ENCODE data around the gene NUP214. TPM values are rescaled to one million over a fixed set of nuclear protein-coding genes. Genes with fewer than 3 reads are reported as not detected.
"Not testable (repeated sequence)": the region's sequence is repeated elsewhere in the genome, so short reads cannot be mapped to it uniquely, and the experiment has no call there.

NUP214 gene
- total RNA-seq, 1 experiment from 2014 or later = 10.8 TPM

- Histone ChIP-seq H3K36me3 (no peaks in the 10 kb centered on the region), H3K4me3 (no peak overlapping the region), H3K9me3 (replicated peaks) (no peaks in the 10 kb centered on the region), H3K27ac (no peak overlapping the region), H3K4me1 (replicated peaks) (peaks cover 8% of the 10 kb centered on the region), H3K27me3 (replicated peaks) (no peaks in the 10 kb centered on the region)
- no peak for DNase-seq (ENCODE audit: low read depth in 1 of 2, low spot score in 2 of 2)
Observed at GRCh38 chr9:131258698-131259431, 133.5 kb downstream of the NUP214 start.

GRCh38 chr9:131259432-131259898 is 134.1 kb downstream of the NUP214 start:
- Histone ChIP-seq H3K27me3 (replicated peaks) (no peaks in the 10 kb centered on the region), H3K27ac (no peak overlapping the region), H3K9me3 (replicated peaks) (no peaks in the 10 kb centered on the region), H3K4me1 (replicated peaks) (peaks cover 8% of the 10 kb centered on the region), H3K36me3 (no peaks in the 10 kb centered on the region), H3K4me3 (no peak overlapping the region)
- DNase-seq (ENCODE audit: low read depth in 1 of 2, low spot score in 2 of 2) = no peak

- no peak for DNase-seq (ENCODE audit: low read depth in 1 of 2, low spot score in 2 of 2)
- Histone ChIP-seq H3K27ac (no peak overlapping the region), H3K4me3 (no peak overlapping the region), H3K4me1 (replicated peaks) (peaks cover 8% of the 10 kb centered on the region), H3K27me3 (replicated peaks) (no peaks in the 10 kb centered on the region), H3K36me3 (no peaks in the 10 kb centered on the region), H3K9me3 (replicated peaks) (no peaks in the 10 kb centered on the region)
Observed at GRCh38 chr9:131259916-131260597, 134.7 kb downstream of the NUP214 start.

- DNase-seq (ENCODE audit: low read depth in 1 of 2, low spot score in 2 of 2) = no peak
- H3K9me3 ChIP-seq (replicated peaks) = no peaks in the 10 kb centered on the region
- no peaks in the 10 kb centered on the region for H3K27me3 ChIP-seq (replicated peaks)
- no peak overlapping the region for H3K27ac ChIP-seq
- no peaks in the 10 kb centered on the region for H3K36me3 ChIP-seq
- no peak overlapping the region for H3K4me3 ChIP-seq
- peaks cover 8% of the 10 kb centered on the region for H3K4me1 ChIP-seq (replicated peaks)
Observed at GRCh38 chr9:131260751-131261452, 135.5 kb downstream of the NUP214 start.

GRCh38 chr9:131262327-131263032 is 137.1 kb downstream of the NUP214 start:
- Histone ChIP-seq H3K27me3 (replicated peaks) (no peaks in the 10 kb centered on the region), H3K4me3 (no peak overlapping the region), H3K9me3 (replicated peaks) (no peaks in the 10 kb centered on the region), H3K27ac (no peak overlapping the region), H3K36me3 (no peaks in the 10 kb centered on the region), H3K4me1 (replicated peaks) (no peaks in the 10 kb centered on the region)
- DNase-seq (ENCODE audit: low read depth in 1 of 2, low spot score in 2 of 2) = no peak

- not testable (repeated sequence) for H3K9me3 ChIP-seq (replicated peaks); H3K36me3 ChIP-seq; DNase-seq (ENCODE audit: low read depth in 1 of 2, low spot score in 2 of 2); H3K4me3 ChIP-seq; H3K4me1 ChIP-seq (replicated peaks); H3K27ac ChIP-seq; H3K27me3 ChIP-seq (replicated peaks)
Observed at GRCh38 chr9:131263033-131263343, 137.6 kb downstream of the NUP214 start.

- no peak for DNase-seq (ENCODE audit: low read depth in 1 of 2, low spot score in 2 of 2)
- Histone ChIP-seq H3K36me3 (no peaks in the 10 kb centered on the region), H3K4me3 (no peak overlapping the region), H3K9me3 (replicated peaks) (no peaks in the 10 kb centered on the region), H3K4me1 (replicated peaks) (no peaks in the 10 kb centered on the region), H3K27ac (no peak overlapping the region), H3K27me3 (replicated peaks) (no peaks in the 10 kb centered on the region)
Observed at GRCh38 chr9:131263701-131264100, 138.3 kb downstream of the NUP214 start.

GRCh38 chr9:131264231-131264630 is 138.8 kb downstream of the NUP214 start:
- no peak for DNase-seq (ENCODE audit: low read depth in 1 of 2, low spot score in 2 of 2)
- Histone ChIP-seq H3K4me3 (no peak overlapping the region), H3K27me3 (replicated peaks) (no peaks in the 10 kb centered on the region), H3K4me1 (replicated peaks) (no peaks in the 10 kb centered on the region), H3K36me3 (no peaks in the 10 kb centered on the region), H3K9me3 (replicated peaks) (no peaks in the 10 kb centered on the region), H3K27ac (no peak overlapping the region)

GRCh38 chr9:131266266-131267229 is 141.2 kb downstream of the NUP214 start:
- H3K4me3 ChIP-seq = no peak overlapping the region
- DNase-seq (ENCODE audit: low read depth in 1 of 2, low spot score in 2 of 2) = no peak

GRCh38 chr9:131270171-131271015 is 145.0 kb downstream of the NUP214 start:
- H3K27me3 ChIP-seq (replicated peaks) = peaks cover 3% of the 10 kb centered on the region; the same call in 1 of the 2 replicates
- no peaks in the 10 kb centered on the region for H3K9me3 ChIP-seq (replicated peaks)
- H3K27ac ChIP-seq = no peak overlapping the region
- no peak overlapping the region for H3K4me3 ChIP-seq
- H3K4me1 ChIP-seq (replicated peaks) = no peaks in the 10 kb centered on the region
- H3K36me3 ChIP-seq = no peaks in the 10 kb centered on the region
- DNase-seq (ENCODE audit: low read depth in 1 of 2, low spot score in 2 of 2) = no peak

More at GRCh38 chr9:131266266-131267229, 141.2 kb downstream of the NUP214 start:
- no peak overlapping the region for H3K27ac ChIP-seq
- no peaks in the 10 kb centered on the region for H3K27me3 ChIP-seq (replicated peaks)
- no peaks in the 10 kb centered on the region for H3K9me3 ChIP-seq (replicated peaks)
- no peaks in the 10 kb centered on the region for H3K4me1 ChIP-seq (replicated peaks)
- no peaks in the 10 kb centered on the region for H3K36me3 ChIP-seq

- not testable (repeated sequence) for H3K4me1 ChIP-seq (replicated peaks); H3K36me3 ChIP-seq; DNase-seq (ENCODE audit: low read depth in 1 of 2, low spot score in 2 of 2); H3K9me3 ChIP-seq (replicated peaks); H3K4me3 ChIP-seq; H3K27me3 ChIP-seq (replicated peaks); H3K27ac ChIP-seq
Observed at GRCh38 chr9:131271016-131271273, 145.6 kb downstream of the NUP214 start.

GRCh38 chr9:131271506-131271931 is 146.1 kb downstream of the NUP214 start:
- H3K36me3 ChIP-seq = no peaks in the 10 kb centered on the region
- H3K4me3 ChIP-seq = no peak overlapping the region
- no peaks in the 10 kb centered on the region for H3K9me3 ChIP-seq (replicated peaks)
- no peak for DNase-seq (ENCODE audit: low read depth in 1 of 2, low spot score in 2 of 2)
- no peak overlapping the region for H3K27ac ChIP-seq
- peaks cover under 1% of the 10 kb centered on the region for H3K4me1 ChIP-seq (replicated peaks)
- H3K27me3 ChIP-seq (replicated peaks) = peaks cover 13% of the 10 kb centered on the region

Measured in SJSA1 (cell line).